Thoracic aorta (tissue), 2 donors: ENCODE measurements around the gene APBA2. TPM values are rescaled to one million over a fixed set of nuclear protein-coding genes. Genes with fewer than 3 reads are reported as not detected.

Experiments used
- ATAC-seq: fragments of 150-250 bp; one replicate; pipeline ENCODE4 v1.8.0; 2017; ENCODE audit warnings: low read depth; ENCODE audit not compliant: insufficient number of reproducible peaks, low FRiP score
- DNase-seq: peaks from one replicate; pipeline ENCODE4 v3.0.0-alpha.2; 2020; ENCODE audit warnings: low spot score
- H3K27ac ChIP-seq, 2 donors: fragments of 200-600 bp; sonication (generic); 1 replicate in 1 of 2; 2 replicates in 1 of 2; pipeline ENCODE4 v1.5.1; 2016; ENCODE audit warnings: mild to moderate bottlenecking in 2 of 2, moderate library complexity in 2 of 2
- H3K27me3 ChIP-seq: fragments of 200-600 bp; sonication (generic); replicated peaks from 2 replicates; pipeline ENCODE4 v1.6.0; 2016; ENCODE audit warnings: mild to moderate bottlenecking; ENCODE audit not compliant: insufficient read depth
- H3K36me3 ChIP-seq: fragments of 200-600 bp; sonication (generic); one replicate; pipeline ENCODE4 v1.5.1; 2016
- H3K4me1 ChIP-seq, 2 donors: fragments of 200-600 bp; sonication (generic); 1 replicate in 1 of 2; 2 replicates in 1 of 2; pipeline versions ENCODE4 v1.5.1 to v1.6.0; 2016; ENCODE audit warnings: low read depth in 2 of 2, mild to moderate bottlenecking in 1 of 2; ENCODE audit not compliant: control insufficient read depth in 1 of 2
- H3K4me3 ChIP-seq: fragments of 200-600 bp; sonication (generic); 2 replicates; pipeline ENCODE4 v1.5.1; 2016; ENCODE audit warnings: mild to moderate bottlenecking
- H3K9me3 ChIP-seq: fragments of 200-600 bp; sonication (generic); 2 replicates; pipeline ENCODE4 v1.5.1; 2016
- CTCF ChIP-seq: fragments of 200-600 bp; sonication (generic); IDR thresholded peaks from one replicate; pipeline ENCODE4 v1.5.1; 2019; ENCODE audit warnings: antibody characterized with exemption
- total RNA-seq, 2 donors: library from RNA; depleted of rRNA; stranded (reverse); fragments of >200 nt; gene quantifications; one replicate each; pipeline versions ENCODE4 v1.1.0 to v1.2.3, GENCODE V29; 2016

APBA2 gene
- total RNA-seq, 2 donors from 2014 or later, result 4.9 to 5.6 TPM

- H3K36me3 ChIP-seq, result no peaks in the 10 kb centered on the region
Measured at GRCh38 chr15:28981351-28981720, 95.6 kb downstream of the APBA2 start.

GRCh38 chr15:28981921-28982320 lies 96.1 kb downstream of the APBA2 start:
- no peak for TF ChIP-seq CTCF
- no peaks in the 10 kb centered on the region for H3K9me3 ChIP-seq
- no peaks in the 10 kb centered on the region for H3K27me3 ChIP-seq
- DNase-seq (no peak), ATAC-seq (no peak)
- H3K4me1 ChIP-seq, result peaks cover 0 to 6% of the 10 kb centered on the region in 2 donors
- no peak overlapping the region for H3K4me3 ChIP-seq
- no peak overlapping the region for H3K27ac ChIP-seq
- no peaks in the 10 kb centered on the region for H3K36me3 ChIP-seq

More at GRCh38 chr15:28981351-28981720, 95.6 kb downstream of the APBA2 start:
- ATAC-seq (no peak), DNase-seq (no peak)
- Histone ChIP-seq H3K27me3 (no peaks in the 10 kb centered on the region), H3K9me3 (no peaks in the 10 kb centered on the region), H3K27ac (no peak overlapping the region), H3K4me1 (peaks cover 0 to 6% of the 10 kb centered on the region in 2 donors), H3K4me3 (no peak overlapping the region)
- no peak for TF ChIP-seq CTCF

GRCh38 chr15:28982886-28983285 lies 97.1 kb downstream of the APBA2 start:
- DNase-seq (no peak), ATAC-seq (no peak)
- TF ChIP-seq CTCF, result no peak
- Histone ChIP-seq H3K36me3 (no peaks in the 10 kb centered on the region), H3K4me1 (peaks cover 0 to 6% of the 10 kb centered on the region in 2 donors), H3K27me3 (no peaks in the 10 kb centered on the region), H3K27ac (no peak overlapping the region), H3K4me3 (no peak overlapping the region), H3K9me3 (no peaks in the 10 kb centered on the region)

GRCh38 chr15:28983432-28984311 lies 97.9 kb downstream of the APBA2 start:
- H3K27me3 ChIP-seq, result no peaks in the 10 kb centered on the region
- H3K9me3 ChIP-seq, result no peaks in the 10 kb centered on the region
- H3K36me3 ChIP-seq, result no peaks in the 10 kb centered on the region
- ATAC-seq (no peak), DNase-seq (no peak)
- peaks cover 0 to 6% of the 10 kb centered on the region in 2 donors for H3K4me1 ChIP-seq
- TF ChIP-seq CTCF, result no peak
- no peak overlapping the region for H3K4me3 ChIP-seq
- no peak overlapping the region for H3K27ac ChIP-seq

- TF ChIP-seq CTCF, result no peak
- H3K4me1 ChIP-seq, result peaks cover 0 to 6% of the 10 kb centered on the region in 2 donors
- DNase-seq (no peak), ATAC-seq (no peak)
- no peak overlapping the region for H3K27ac ChIP-seq
- no peaks in the 10 kb centered on the region for H3K9me3 ChIP-seq
- H3K4me3 ChIP-seq, result no peak overlapping the region
- no peaks in the 10 kb centered on the region for H3K27me3 ChIP-seq
- H3K36me3 ChIP-seq, result no peaks in the 10 kb centered on the region
Measured at GRCh38 chr15:28984421-28985315, 98.9 kb downstream of the APBA2 start.
